IMR-90 (cell line): ENCODE data around the gene SYNE1.

Experiments used
- BHLHE40 ChIP-seq: fragments of 150-350 bp; IDR thresholded peaks from 2 replicates; pipeline ENCODE4 v1.6.1; 2016; ENCODE audit warnings: mild to moderate bottlenecking, low read depth, low read length
- CHD1 ChIP-seq: IDR thresholded peaks from 2 replicates; pipeline ENCODE4 v1.6.1; 2012; ENCODE audit warnings: low read depth, low read length, improper control_type of control experiment
- MAFK ChIP-seq: IDR thresholded peaks from 2 replicates; pipeline ENCODE4 v1.6.1; 2012; ENCODE audit warnings: low read depth, low read length, improper control_type of control experiment
- MAZ ChIP-seq: IDR thresholded peaks from 2 replicates; pipeline ENCODE4 v1.6.1; 2012; ENCODE audit warnings: low read depth, mild to moderate bottlenecking, low read length, improper control_type of control experiment, moderate library complexity, borderline replicate concordance
- MXI1 ChIP-seq: IDR thresholded peaks from 2 replicates; pipeline ENCODE4 v1.6.1; 2012; ENCODE audit warnings: low read depth, mild to moderate bottlenecking, low read length, moderate library complexity, borderline replicate concordance
- POLR2A ChIP-seq: IDR thresholded peaks from 2 replicates; pipeline ENCODE4 v1.6.1; 2012; ENCODE audit warnings: mild to moderate bottlenecking, low read depth, low read length
- RAD21 ChIP-seq: IDR thresholded peaks from 2 replicates; pipeline ENCODE4 v1.6.1; 2012; ENCODE audit warnings: low read length, improper control_type of control experiment
- RCOR1 ChIP-seq: IDR thresholded peaks from 2 replicates; pipeline ENCODE4 v1.6.1; 2012; ENCODE audit warnings: mild to moderate bottlenecking, low read length, improper control_type of control experiment; ENCODE audit not compliant: insufficient replicate concordance
- RFX5 ChIP-seq: IDR thresholded peaks from 2 replicates; pipeline ENCODE4 v1.8.0; 2012; ENCODE audit warnings: low read depth, mild to moderate bottlenecking, low read length, moderate library complexity
- TF ChIP-seq, protein P1 (sequence below): conservative IDR thresholded peaks from 2 replicates; pipeline ENCODE4 v1.5.1; 2012; ENCODE audit warnings: mild to moderate bottlenecking, low read depth, low read length, improper control_type of control experiment
- TF ChIP-seq, protein P2 (sequence below): fragments of 150-350 bp; IDR thresholded peaks from 2 replicates; pipeline ENCODE4 v1.6.1; 2017; ENCODE audit warnings: mild to moderate bottlenecking, antibody characterized with exemption, low read length, low read depth

GRCh38 chr6:152229330-152229729 is 407.8 kb downstream of the SYNE1 start:
- TF ChIP-seq, protein P1, sequence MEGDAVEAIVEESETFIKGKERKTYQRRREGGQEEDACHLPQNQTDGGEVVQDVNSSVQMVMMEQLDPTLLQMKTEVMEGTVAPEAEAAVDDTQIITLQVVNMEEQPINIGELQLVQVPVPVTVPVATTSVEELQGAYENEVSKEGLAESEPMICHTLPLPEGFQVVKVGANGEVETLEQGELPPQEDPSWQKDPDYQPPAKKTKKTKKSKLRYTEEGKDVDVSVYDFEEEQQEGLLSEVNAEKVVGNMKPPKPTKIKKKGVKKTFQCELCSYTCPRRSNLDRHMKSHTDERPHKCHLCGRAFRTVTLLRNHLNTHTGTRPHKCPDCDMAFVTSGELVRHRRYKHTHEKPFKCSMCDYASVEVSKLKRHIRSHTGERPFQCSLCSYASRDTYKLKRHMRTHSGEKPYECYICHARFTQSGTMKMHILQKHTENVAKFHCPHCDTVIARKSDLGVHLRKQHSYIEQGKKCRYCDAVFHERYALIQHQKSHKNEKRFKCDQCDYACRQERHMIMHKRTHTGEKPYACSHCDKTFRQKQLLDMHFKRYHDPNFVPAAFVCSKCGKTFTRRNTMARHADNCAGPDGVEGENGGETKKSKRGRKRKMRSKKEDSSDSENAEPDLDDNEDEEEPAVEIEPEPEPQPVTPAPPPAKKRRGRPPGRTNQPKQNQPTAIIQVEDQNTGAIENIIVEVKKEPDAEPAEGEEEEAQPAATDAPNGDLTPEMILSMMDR: no peak
- no peak for TF ChIP-seq POLR2A
- TF ChIP-seq MAFK: no peak
- TF ChIP-seq RFX5: no peak
- no peak for TF ChIP-seq RCOR1
- no peak for TF ChIP-seq MXI1
- no peak for TF ChIP-seq CHD1
- no peak for TF ChIP-seq RAD21
- no peak for TF ChIP-seq MAZ
- TF ChIP-seq, protein P2, sequence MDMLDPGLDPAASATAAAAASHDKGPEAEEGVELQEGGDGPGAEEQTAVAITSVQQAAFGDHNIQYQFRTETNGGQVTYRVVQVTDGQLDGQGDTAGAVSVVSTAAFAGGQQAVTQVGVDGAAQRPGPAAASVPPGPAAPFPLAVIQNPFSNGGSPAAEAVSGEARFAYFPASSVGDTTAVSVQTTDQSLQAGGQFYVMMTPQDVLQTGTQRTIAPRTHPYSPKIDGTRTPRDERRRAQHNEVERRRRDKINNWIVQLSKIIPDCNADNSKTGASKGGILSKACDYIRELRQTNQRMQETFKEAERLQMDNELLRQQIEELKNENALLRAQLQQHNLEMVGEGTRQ: no peak
- no peak for TF ChIP-seq BHLHE40
